ENCODE results near the gene STX5. TPM values are rescaled to one million over a fixed set of nuclear protein-coding genes. Genes with fewer than 3 reads are reported as not detected.

STX5 gene
- total and polyA plus RNA-seq, 9 of the 15 experiments (the other 6 are each of a cell fraction or from before 2014, with no cell fraction given): 2.8 to 28.6 (median 23.7) TPM

DNA sequence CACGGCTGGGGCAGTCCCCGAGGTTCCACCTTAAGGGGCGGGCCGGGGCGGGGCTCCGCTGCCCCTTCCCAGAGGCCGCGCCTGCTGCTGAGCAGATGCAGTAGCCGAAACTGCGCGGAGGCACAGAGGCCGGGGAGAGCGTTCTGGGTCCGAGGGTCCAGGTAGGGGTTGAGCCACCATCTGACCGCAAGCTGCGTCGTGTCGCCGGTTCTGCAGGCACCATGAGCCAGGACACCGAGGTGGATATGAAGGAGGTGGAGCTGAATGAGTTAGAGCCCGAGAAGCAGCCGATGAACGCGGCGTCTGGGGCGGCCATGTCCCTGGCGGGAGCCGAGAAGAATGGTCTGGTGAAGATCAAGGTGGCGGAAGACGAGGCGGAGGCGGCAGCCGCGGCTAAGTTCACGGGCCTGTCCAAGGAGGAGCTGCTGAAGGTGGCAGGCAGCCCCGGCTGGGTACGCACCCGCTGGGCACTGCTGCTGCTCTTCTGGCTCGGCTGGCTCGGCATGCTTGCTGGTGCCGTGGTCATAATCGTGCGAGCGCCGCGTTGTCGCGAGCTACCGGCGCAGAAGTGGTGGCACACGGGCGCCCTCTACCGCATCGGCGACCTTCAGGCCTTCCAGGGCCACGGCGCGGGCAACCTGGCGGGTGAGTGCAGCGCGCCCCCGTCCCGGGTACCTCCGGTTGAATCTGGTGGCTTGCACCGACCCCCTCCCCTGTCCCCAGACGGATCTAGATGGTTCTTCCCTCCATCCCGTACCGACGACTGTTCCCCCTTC lies 49.1 kb upstream of the STX5 start, which contains the start of gene SLC3A2 (continued):
- no peak for TF ChIP-seq GMEB1 (CRISPR knock-in tag; IDR thresholded peaks at IDR 0.05)
- peak; percentile 62 for TF ChIP-seq HNRNPLL (IDR thresholded peaks at IDR 0.05; ENCODE audit: low read depth, low read length, poor library complexity, severe bottlenecking)
- TF ChIP-seq ZBTB7A (IDR thresholded peaks at IDR 0.05; ENCODE audit: borderline replicate concordance, control insufficient read depth, low read depth, low read length): peak; percentile 80; the same call in 1 of the 2 replicates
- TF ChIP-seq DMBX1 (CRISPR knock-in tag; IDR thresholded peaks at IDR 0.05; ENCODE audit: borderline replicate concordance): no peak
- no peak for TF ChIP-seq RUNX1 (IDR thresholded peaks at IDR 0.05; ENCODE audit: low read depth)
- TF ChIP-seq STAT6 (CRISPR knock-in tag; IDR thresholded peaks at IDR 0.05): peak; percentile 67
- TF ChIP-seq CGGBP1 (CRISPR knock-in tag; IDR thresholded peaks at IDR 0.05): 0 out of 2 replicates have a peak, but pooled peaks have one; percentile 19
- TF ChIP-seq SRSF9 (IDR thresholded peaks at IDR 0.05; ENCODE audit: borderline replicate concordance, low read depth, low read length): no peak
- 0 out of 2 replicates have a peak, but pooled peaks have one; percentile 42 for TF ChIP-seq ZBTB43 (CRISPR knock-in tag; IDR thresholded peaks at IDR 0.05)
- no peak for TF ChIP-seq BRCA1 (IDR thresholded peaks at IDR 0.05)
- TF ChIP-seq BRCA1 (CRISPR knock-in tag; IDR thresholded peaks at IDR 0.05): 0 out of 2 replicates have a peak, but pooled peaks have one; percentile 84
- TF ChIP-seq CTCFL (IDR thresholded peaks at IDR 0.05; ENCODE audit: borderline replicate concordance, insufficient read depth, low read depth, low read length, poor library complexity, severe bottlenecking): peak; percentile 95
- TF ChIP-seq NR3C1 (CRISPR knock-in tag; IDR thresholded peaks at IDR 0.05): peak; percentile 80
- TF ChIP-seq DEAF1 (CRISPR knock-in tag; IDR thresholded peaks at IDR 0.05): no peak

Measured in K562 (cell line).